Testis (tissue), 2 donors: ENCODE measurements around the gene PUS7.

Experiments
- POLR2A ChIP-seq: fragments of 450-650 bp; IDR thresholded peaks from one replicate; pipeline ENCODE4 v1.6.1; 2017; ENCODE audit warnings: antibody characterized with exemption, mild to moderate bottlenecking, moderate library complexity
- TF ChIP-seq, protein P1 (sequence below), 3 experiments: fragments of 450-650 bp in 2 of 3; fragments of 200-600 bp in 1 of 3; sonication (generic) in 1 of 3; IDR thresholded peaks; one replicate each; pipeline ENCODE4 v1.5.1; 2016 to 2019; ENCODE audit warnings: antibody characterized with exemption in 3 of 3, mild to moderate bottlenecking in 2 of 3, moderate library complexity in 1 of 3

GRCh38 chr7:105439174-105439893 lies 82.7 kb downstream of the PUS7 start:
- TF ChIP-seq, protein P1, sequence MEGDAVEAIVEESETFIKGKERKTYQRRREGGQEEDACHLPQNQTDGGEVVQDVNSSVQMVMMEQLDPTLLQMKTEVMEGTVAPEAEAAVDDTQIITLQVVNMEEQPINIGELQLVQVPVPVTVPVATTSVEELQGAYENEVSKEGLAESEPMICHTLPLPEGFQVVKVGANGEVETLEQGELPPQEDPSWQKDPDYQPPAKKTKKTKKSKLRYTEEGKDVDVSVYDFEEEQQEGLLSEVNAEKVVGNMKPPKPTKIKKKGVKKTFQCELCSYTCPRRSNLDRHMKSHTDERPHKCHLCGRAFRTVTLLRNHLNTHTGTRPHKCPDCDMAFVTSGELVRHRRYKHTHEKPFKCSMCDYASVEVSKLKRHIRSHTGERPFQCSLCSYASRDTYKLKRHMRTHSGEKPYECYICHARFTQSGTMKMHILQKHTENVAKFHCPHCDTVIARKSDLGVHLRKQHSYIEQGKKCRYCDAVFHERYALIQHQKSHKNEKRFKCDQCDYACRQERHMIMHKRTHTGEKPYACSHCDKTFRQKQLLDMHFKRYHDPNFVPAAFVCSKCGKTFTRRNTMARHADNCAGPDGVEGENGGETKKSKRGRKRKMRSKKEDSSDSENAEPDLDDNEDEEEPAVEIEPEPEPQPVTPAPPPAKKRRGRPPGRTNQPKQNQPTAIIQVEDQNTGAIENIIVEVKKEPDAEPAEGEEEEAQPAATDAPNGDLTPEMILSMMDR (IDR thresholded peaks at IDR 0.05), result no peak
- no peak for TF ChIP-seq POLR2A
